Measurements from ENCODE around the gene CNOT3.

CNOT3 gene

GRCh38 chr19:54151362-54152035 lies 13.9 kb downstream of the CNOT3 start:
- DNase-seq (ENCODE audit: low read depth): no peak

GRCh38 chr19:54152267-54152666 lies 14.7 kb downstream of the CNOT3 start:
- DNase-seq (ENCODE audit: low read depth): no peak

GRCh38 chr19:54152878-54153524 lies 15.4 kb downstream of the CNOT3 start:
- DNase-seq (ENCODE audit: low read depth): no peak

- no peak for DNase-seq (ENCODE audit: low read depth)
Observed at GRCh38 chr19:54153731-54154326, 16.3 kb downstream of the CNOT3 start.

GRCh38 chr19:54154603-54155345 lies 17.2 kb downstream of the CNOT3 start:
- DNase-seq (ENCODE audit: low read depth): no peak

GRCh38 chr19:54155694-54156093 lies 18.1 kb downstream of the CNOT3 start:
- DNase-seq (ENCODE audit: low read depth): no peak

- DNase-seq (ENCODE audit: low read depth): no peak
Observed at GRCh38 chr19:54156490-54156889, 18.9 kb downstream of the CNOT3 start.

GRCh38 chr19:54156953-54157352 lies 19.4 kb downstream of the CNOT3 start:
- DNase-seq (ENCODE audit: low read depth): no peak

- no peak for DNase-seq (ENCODE audit: low read depth)
Observed at GRCh38 chr19:54158812-54159351, 21.3 kb downstream of the CNOT3 start.

GRCh38 chr19:54159352-54160181 lies 22.0 kb downstream of the CNOT3 start, which contains the start of gene LENG1:
TSS of gene LENG1 (minus strand) at chr19:54159721. CDS start at chr19:54159695, 26 bp downstream.
- DNase-seq (ENCODE audit: low read depth): peak; percentile 99

GRCh38 chr19:54160182-54160811 lies 22.7 kb downstream of the CNOT3 start:
- DNase-seq (ENCODE audit: low read depth): no peak

GRCh38 chr19:54160854-54161253 lies 23.3 kb downstream of the CNOT3 start:
- no peak for DNase-seq (ENCODE audit: low read depth)

GRCh38 chr19:54162241-54162805 lies 24.8 kb downstream of the CNOT3 start:
- DNase-seq (ENCODE audit: low read depth): peak; percentile 73

GRCh38 chr19:54162884-54163283 lies 25.3 kb downstream of the CNOT3 start:
- DNase-seq (ENCODE audit: low read depth): no peak

GRCh38 chr19:54164369-54165068 lies 27.0 kb downstream of the CNOT3 start:
- no peak for DNase-seq (ENCODE audit: low read depth)

- DNase-seq (ENCODE audit: low read depth): no peak
Observed at GRCh38 chr19:54165222-54165621, 27.7 kb downstream of the CNOT3 start.

GRCh38 chr19:54168174-54168917 lies 30.8 kb downstream of the CNOT3 start:
- DNase-seq (ENCODE audit: low read depth): peak; percentile 81

GRCh38 chr19:54169149-54169740 lies 31.7 kb downstream of the CNOT3 start:
- no peak for DNase-seq (ENCODE audit: low read depth)

Measured in stimulated activated CD4-positive, alpha-beta T cell treated with anti-CD3 and anti-CD28 coated beads, Interleukin-2, amount 100 ng/mL, for 4 hours (primary cell).